IMR-90 (cell line): ENCODE results near the gene SERPINF2.

ENCODE experiments used
- CHD1 ChIP-seq: IDR thresholded peaks from 2 replicates; pipeline ENCODE4 v1.6.1; 2012; ENCODE audit warnings: low read depth, low read length, improper control_type of control experiment
- MXI1 ChIP-seq: IDR thresholded peaks from 2 replicates; pipeline ENCODE4 v1.6.1; 2012; ENCODE audit warnings: low read depth, mild to moderate bottlenecking, low read length, moderate library complexity, borderline replicate concordance
- POLR2A ChIP-seq: IDR thresholded peaks from 2 replicates; pipeline ENCODE4 v1.6.1; 2012; ENCODE audit warnings: mild to moderate bottlenecking, low read depth, low read length
- RAD21 ChIP-seq: IDR thresholded peaks from 2 replicates; pipeline ENCODE4 v1.6.1; 2012; ENCODE audit warnings: low read length, improper control_type of control experiment
- RCOR1 ChIP-seq: IDR thresholded peaks from 2 replicates; pipeline ENCODE4 v1.6.1; 2012; ENCODE audit warnings: mild to moderate bottlenecking, low read length, improper control_type of control experiment; ENCODE audit not compliant: insufficient replicate concordance
- RFX5 ChIP-seq: IDR thresholded peaks from 2 replicates; pipeline ENCODE4 v1.8.0; 2012; ENCODE audit warnings: low read depth, mild to moderate bottlenecking, low read length, moderate library complexity
- SMC3 ChIP-seq: fragments of 150-350 bp; IDR thresholded peaks from 2 replicates; pipeline ENCODE4 v1.6.1; 2016; ENCODE audit warnings: low read depth, mild to moderate bottlenecking, antibody characterized with exemption, low read length, moderate library complexity
- USF2 ChIP-seq: fragments of 150-350 bp; IDR thresholded peaks from 2 replicates; pipeline ENCODE4 v1.6.1; 2017; ENCODE audit warnings: mild to moderate bottlenecking, antibody characterized with exemption, low read length, low read depth
- TF ChIP-seq, protein P1 (sequence below): conservative IDR thresholded peaks from 2 replicates; pipeline ENCODE4 v1.5.1; 2012; ENCODE audit warnings: mild to moderate bottlenecking, low read depth, low read length, improper control_type of control experiment
- TF ChIP-seq, protein P2 (sequence below): fragments of 150-350 bp; IDR thresholded peaks from 2 replicates; pipeline ENCODE4 v1.6.1; 2016; ENCODE audit warnings: low read depth, mild to moderate bottlenecking, low read length, moderate library complexity, borderline replicate concordance

DNA sequence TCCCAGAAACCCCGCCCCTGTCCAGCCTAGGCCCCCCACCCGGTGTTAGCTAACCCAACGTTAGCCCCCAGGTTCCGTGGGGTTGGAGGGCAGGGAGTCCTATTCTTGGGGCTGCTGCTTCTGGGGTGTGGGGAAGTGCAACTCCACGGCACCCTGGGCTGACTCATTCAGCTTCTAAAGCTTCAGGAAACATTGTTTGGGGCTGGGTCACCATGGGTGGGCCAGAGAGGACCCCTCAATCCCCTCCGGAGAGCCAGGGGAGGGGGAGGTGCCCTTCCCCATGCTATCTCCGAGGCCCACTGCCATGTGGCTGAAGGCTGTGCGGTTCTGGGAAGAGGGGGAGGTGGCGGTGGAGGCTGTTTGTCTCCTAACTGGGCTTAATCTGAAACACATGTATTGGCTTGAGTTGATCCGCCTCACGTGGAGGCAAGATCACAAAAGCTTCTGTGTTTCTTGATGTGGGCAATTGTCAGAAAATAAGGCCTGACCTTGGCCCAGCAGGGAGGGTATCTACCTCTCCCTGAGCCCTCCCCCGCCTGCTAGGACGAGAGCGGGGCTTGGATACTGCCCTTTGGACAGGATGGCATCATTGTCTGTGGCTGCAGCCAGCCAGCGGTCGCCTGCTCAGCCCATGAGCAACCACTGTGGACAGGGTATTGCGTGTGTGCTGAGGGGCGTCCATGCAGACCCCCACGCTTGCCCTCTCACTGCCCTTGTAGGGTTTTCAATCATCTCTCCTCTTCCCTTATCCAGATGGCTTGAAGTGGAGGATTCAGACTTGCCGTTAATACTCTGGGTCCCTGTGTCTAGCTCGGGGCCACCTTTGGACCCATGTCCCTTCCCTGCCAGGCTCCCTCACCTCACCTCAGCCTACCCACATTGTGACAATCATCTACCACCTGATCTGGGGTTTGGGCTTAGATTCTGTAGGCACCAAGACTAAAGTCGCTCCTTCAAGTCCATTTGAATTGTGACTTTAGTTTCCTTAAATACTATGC is 20.5 kb downstream of the SERPINF2 start:
- TF ChIP-seq, protein P1, sequence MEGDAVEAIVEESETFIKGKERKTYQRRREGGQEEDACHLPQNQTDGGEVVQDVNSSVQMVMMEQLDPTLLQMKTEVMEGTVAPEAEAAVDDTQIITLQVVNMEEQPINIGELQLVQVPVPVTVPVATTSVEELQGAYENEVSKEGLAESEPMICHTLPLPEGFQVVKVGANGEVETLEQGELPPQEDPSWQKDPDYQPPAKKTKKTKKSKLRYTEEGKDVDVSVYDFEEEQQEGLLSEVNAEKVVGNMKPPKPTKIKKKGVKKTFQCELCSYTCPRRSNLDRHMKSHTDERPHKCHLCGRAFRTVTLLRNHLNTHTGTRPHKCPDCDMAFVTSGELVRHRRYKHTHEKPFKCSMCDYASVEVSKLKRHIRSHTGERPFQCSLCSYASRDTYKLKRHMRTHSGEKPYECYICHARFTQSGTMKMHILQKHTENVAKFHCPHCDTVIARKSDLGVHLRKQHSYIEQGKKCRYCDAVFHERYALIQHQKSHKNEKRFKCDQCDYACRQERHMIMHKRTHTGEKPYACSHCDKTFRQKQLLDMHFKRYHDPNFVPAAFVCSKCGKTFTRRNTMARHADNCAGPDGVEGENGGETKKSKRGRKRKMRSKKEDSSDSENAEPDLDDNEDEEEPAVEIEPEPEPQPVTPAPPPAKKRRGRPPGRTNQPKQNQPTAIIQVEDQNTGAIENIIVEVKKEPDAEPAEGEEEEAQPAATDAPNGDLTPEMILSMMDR: no peak
- TF ChIP-seq CHD1 (no peak), RAD21 (no peak), RCOR1 (no peak), USF2 (peak; percentile 26; the same call in 1 of the 2 replicates), POLR2A (no peak), SMC3 (no peak), MXI1 (peak; percentile 51; the same call in 1 of the 2 replicates), RFX5 (no peak)
- TF ChIP-seq, protein P2, sequence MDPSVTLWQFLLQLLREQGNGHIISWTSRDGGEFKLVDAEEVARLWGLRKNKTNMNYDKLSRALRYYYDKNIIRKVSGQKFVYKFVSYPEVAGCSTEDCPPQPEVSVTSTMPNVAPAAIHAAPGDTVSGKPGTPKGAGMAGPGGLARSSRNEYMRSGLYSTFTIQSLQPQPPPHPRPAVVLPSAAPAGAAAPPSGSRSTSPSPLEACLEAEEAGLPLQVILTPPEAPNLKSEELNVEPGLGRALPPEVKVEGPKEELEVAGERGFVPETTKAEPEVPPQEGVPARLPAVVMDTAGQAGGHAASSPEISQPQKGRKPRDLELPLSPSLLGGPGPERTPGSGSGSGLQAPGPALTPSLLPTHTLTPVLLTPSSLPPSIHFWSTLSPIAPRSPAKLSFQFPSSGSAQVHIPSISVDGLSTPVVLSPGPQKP: no peak
